ENCODE results near the gene KIF2A.
A peak's percentile ranks its signal among the peaks of the same experiment; 100 is the strongest.

Gene KIF2A

DNA sequence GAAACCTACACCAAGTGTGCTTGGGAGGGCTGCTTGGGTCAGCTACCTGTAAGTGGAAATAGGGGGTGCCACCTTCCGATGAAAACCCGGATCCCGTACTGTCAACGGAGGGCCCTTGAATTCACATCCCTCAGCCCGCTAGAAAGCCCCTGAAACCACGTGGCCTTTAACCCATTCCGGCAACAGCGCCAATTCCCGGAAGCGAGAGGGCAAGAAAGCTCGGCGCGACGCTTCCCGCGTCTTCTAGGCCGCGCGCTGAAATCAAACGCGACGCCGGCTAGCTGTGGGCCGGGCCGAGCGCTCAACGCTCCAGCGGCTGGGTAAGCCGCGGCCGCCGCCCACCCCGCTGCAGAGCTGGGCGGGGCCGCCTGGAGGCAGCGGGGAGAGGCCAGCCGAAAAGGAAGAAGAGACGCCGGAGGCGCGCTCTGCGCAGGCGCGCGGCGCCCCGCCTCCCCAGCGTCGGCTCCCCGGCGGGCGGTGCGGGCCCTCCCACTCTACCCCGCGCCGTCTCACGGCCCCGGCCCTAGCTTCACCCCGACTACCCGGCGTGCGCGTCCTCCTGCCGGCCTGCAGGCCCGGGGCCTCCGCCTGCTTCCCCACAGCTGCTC, at the start of gene KIF2A:
Gene KIF2A, plus strand, starts transcription at position 492 of the 608 bp plus-strand sequence. CDS start 267 bp downstream, outside the sequence.
- peak; percentile 97 for DNase-seq (ENCODE audit: low spot score)

DNA sequence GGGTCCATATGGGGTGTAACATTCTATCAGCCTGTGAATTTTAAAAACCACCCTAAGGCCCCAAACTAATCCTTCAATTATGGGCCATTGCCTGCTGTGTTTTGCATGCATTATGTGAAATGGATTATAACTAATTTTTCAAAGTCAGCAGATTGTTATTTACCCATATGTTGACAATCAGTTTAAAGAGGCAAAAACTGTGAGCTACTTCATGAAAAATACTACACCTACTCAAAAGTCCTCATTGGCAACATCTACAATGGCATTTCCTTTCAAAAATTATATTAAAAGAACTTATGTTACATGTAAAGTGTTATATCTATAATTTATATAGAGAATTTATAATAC, 49.0 kb upstream of the KIF2A start:
- no peak for DNase-seq (ENCODE audit: low spot score)

DNA sequence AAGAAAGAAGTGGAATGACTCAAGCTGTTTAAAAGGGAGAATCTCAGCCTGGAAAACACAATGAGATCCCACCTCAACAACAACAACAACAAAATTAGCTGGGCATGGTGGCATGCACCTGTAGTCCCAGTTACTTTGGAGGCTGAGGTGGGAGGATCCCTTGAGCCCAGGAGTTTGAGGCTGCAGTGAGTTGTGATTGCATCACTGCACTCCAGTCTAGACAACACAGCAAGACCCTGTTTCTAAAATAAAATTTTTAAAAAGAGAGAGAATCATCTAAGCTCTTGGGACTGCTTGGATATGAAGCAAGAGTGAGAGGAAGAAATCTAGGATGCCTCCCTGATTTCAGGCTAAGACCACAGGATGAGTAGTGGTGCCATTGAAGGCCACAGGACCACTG, 47.4 kb upstream of the KIF2A start:
- no peak for DNase-seq (ENCODE audit: low spot score)

DNA sequence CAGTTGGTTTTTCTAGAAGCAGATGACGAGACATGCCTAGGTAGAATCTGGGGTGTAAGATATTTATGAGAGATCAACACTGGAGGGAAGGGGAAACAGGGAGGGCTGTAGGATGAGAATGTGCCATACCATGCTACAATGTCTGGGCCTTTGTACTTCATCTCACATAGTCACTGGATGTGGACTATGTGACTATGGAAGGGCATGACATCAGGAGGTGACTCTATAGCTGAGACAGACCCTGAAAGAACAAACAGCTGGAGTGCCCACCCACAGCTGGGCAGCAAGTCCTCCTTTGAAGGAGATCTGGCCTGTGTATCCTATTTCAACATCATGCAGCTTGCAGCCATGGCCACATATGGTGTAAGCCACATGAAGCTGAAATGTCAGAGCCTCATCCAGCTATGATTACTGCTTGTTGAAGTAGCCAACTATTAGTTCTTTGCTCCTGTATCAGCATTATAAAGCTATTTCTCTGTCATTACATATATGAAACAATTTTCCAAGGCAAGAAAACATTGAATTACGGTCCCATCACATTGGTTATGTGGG, 46.2 kb upstream of the KIF2A start:
- DNase-seq (ENCODE audit: low spot score) = no peak

DNA sequence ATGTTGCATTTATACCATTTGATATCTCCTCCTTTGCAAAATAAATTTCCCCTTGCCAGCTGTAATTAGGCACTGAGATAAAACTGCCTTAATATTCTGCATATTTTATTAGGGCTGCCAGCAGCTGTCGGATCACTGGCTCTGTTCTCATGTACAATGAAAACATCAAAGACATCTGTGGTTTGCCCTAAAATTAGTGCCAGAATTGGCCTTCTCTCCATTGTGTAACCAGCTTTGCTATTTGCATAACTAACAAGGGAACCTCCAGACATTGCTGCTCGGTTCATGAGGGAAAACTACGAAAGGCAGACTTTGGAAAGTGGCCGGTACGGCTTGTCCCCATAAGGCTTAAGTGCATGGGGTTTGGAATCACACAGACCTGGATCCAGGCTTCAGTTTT, 45.5 kb upstream of the KIF2A start:
- no peak for DNase-seq (ENCODE audit: low spot score)

DNA sequence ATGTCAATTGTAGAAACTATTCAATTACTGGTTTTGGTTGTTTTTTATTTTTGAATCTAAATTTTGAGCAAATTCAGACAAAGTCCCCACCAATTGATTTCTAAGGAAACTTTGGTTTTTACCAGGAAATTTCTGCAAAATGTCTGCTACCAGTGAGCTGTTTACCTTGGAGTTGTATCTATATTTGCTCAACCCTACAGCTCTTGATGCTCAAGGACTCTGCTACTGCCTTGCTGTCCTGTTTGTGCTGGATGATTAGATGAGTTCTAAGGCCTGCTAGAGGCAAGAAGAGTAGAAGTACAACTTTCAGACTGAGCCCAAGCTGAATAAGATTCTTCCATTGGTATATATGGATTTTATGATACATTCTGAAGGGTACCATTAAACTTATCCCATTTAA, 42.6 kb upstream of the KIF2A start:
- DNase-seq (ENCODE audit: low spot score) = no peak

DNA sequence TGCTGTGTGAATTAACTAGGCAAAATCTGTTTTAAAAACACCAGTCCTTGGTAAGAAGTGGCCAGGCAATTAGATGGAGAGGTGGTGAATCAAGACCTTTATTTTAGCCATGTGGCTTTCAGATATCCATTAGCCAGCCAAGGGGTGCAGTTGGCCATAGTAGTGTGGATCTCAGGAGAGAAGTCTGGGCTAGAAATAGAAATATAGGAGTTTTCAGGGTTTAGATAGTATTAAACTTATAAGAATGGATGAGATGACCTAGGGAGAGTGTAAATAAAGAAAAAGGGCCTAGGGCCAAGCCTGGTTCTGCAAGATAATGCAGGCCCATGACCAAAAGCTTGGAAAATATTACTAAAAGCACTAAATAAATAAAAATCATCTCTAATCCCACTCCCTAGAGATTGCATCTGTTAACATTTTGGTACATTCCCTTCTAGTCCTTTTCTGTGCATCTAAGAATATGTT, 40.3 kb upstream of the KIF2A start:
- no peak for DNase-seq (ENCODE audit: low spot score)

DNA sequence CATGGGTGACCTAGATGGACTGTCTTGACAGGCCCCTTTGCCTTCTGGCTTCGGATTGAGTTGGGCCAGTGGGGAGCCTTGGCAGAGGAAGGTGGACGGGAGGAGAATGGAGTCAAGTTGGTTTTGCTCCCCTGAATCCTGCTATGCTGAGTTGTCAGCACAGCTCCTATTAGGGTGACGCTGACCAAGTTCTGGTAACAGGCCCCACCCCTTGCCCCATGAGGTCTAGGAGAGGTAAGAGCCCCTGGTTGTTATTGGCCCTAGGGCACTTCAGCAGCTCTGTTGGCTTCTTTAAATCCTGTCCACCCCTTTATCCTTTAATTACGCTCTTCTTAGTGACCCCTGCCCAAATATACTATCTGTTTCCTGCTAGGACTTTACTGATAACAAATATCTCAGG, 39.4 kb upstream of the KIF2A start:
- DNase-seq (ENCODE audit: low spot score) = no peak

DNA sequence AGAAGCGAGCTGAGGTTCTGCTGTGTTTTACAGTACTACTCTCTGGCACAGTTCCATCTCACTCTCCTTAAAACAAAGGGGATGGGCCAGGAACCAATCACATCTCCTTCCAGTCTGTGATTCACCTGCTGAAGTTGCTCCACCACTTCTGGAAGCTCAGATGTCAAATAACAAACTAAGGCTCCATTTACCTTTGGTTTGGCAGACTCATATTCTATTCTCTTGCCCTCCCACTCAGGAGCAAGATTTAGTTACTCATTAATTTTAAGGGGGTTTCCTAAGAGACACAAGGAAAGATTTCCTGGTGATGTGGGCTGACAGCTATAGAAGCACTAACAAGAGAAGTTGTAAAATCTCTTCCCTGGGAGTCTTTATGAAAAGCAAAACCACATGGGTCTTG, 37.8 kb upstream of the KIF2A start:
- DNase-seq (ENCODE audit: low spot score) = peak; percentile 65

DNA sequence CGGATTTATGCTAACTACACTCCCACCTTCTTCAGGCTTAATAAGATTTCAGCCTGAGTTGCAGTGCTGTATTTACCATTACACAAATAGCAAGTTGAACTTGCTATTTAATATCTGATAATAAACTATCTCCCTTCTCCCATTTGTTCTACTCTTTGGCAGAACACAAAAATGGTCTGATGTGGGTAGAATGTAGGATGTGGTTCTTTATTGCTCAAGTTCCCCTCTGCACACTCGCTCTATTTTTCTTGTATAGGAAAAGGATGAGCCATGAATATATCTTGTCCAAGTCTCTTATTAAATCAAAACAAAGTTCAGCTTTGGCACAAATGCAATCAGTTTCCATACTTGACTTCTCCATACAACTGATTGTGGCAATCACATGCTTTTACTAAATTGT, 37.2 kb upstream of the KIF2A start:
- no peak for DNase-seq (ENCODE audit: low spot score)

DNA sequence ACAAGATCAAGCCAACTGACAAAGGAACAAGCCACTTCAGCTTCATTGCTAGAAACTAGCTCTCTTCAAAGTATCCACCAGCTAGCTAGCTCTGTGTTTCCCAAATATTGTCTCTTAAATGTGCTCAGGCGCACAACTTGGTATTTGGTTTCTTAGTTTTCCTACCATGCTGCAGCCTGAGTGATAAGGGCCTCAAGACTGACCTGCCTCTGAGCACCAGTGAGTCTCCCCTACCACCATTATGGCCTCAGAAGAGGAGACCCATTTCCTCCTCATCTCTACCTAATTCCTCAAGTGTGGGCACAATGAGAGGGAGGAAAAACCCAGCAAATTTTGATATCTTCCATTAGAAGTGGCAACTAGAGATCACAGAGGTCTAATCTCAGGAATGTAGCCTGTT, 34.6 kb upstream of the KIF2A start:
- DNase-seq (ENCODE audit: low spot score) = no peak

DNA sequence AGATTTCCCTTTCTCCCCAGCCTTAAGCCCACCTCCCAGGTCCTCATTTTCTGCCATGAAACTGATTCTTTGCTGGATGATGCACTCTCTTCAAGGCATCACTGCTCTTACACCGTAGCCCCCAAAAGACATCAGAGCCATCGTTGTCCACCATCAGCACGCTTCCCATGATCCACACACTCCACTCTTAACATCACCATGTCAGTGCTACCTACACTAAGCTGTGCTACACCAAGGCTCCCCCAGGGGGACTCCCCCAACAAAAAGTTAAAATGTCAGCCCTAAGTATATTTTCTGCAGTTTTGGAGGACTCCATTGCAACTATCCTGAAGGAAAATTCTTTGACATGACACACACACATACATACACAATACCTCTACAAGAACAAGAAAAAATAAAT, 34.1 kb upstream of the KIF2A start:
- no peak for DNase-seq (ENCODE audit: low spot score)

DNA sequence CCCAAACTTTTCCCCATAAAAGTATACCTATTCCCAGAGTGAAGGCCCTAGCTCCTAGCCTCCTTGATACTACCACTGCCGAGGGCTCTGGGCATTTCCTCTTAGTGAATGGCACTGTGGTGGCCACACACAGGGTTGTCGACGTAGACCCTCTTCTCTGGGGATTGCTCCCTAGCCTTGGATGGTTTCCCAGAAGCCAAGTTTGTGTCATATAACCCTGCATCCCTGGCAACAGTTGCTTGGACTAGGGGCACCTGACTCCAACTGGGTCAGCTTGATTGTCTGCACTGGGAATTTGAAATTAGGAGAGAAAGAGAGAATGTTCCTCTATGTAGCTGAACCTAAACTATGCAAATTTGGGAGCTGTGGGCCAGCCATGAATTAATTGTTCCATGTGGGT, 32.3 kb upstream of the KIF2A start:
- no peak for DNase-seq (ENCODE audit: low spot score)

DNA sequence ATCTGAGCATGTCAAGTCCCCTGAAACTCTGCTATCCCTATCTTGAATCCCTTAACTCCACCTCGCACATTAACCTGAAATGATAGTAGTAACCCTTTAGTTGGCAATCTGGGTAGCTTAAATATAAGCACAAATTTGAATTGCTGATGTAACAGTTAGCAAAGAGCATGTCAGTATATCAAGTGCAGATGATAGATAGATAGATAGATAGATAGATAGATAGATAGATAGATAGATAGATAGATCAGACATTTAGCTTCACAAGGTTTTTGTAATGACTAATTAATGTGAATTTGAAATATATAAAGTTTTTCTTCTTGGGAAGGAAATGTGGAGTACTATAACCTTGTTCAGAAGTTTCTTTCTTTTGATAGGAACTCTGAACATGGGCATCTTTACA, 30.4 kb upstream of the KIF2A start:
- DNase-seq (ENCODE audit: low spot score) = no peak

DNA sequence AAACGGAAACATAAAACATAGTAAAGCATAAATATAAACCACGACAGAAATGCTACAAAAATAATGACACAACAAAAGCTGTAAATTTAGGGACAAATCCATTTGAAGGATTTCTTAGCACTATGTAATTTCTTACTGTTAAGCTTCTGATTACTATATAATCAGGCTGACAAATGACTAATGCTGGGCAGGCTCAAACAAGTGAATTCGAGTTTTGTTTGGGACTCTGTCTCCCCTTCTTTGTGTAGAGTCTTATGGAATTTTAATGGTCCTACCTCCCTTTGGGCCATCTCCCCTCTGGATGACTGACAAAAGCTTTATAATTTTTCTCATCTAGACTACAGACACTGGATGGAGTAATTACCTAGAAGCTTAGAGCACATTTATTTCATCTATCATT, 24.6 kb upstream of the KIF2A start:
- no peak for DNase-seq (ENCODE audit: low spot score)

DNA sequence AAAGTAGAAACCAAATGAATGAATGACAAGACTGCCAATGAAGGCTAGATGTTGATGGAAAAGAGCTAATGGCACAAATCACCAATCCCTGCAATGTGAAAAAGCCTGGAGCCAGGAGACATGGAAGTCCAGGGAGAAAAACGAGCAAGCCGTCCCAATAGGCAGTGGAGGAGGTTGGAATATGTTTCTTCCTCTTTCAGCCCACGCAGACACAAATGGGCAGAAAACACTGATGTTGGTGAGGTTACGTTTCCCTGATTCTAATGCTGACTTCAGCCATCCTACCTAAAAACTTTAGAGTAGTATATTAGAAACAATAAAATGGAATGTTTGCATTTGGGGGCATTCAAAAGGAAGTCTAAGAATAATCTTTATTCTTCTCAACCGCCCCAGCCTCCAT, 23.9 kb upstream of the KIF2A start:
- DNase-seq (ENCODE audit: low spot score) = no peak

DNA sequence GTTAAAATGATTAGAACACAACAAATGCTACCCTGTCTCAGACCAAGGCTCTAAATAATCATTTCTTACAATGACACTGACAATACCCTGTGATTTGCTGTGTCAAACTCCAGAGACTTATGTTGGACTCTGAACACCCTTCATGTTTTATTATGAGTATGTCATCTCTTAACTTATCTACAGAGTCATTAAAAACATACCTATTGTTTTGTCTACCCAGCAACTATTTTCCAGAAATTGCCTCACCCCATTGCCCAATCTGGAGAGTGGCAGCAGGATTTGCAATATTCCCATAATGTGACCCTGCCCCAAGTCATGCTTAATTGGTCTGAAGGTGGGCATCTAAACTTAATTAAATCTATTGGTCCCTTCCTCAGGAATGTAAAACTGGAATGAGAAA, 23.0 kb upstream of the KIF2A start:
- DNase-seq (ENCODE audit: low spot score) = no peak

DNA sequence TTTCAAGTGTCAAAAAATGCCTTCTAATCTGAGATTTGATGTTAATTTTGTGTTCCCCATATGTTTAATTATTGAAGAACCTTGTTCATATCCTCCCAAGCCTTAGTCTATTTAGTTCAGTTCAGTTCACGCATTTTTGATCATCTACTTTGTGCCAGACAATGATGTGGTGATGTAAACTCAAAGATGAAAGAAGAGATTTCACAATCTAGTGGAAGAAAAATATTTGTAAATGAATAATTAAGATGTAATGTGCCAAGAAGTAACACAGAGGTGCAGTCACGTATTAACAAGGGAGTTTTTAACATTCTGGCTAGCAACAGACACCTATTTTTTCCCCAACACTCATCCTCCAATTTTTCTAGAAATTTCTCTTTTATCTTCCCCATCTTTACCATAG, 22.1 kb upstream of the KIF2A start:
- no peak for DNase-seq (ENCODE audit: low spot score)

DNA sequence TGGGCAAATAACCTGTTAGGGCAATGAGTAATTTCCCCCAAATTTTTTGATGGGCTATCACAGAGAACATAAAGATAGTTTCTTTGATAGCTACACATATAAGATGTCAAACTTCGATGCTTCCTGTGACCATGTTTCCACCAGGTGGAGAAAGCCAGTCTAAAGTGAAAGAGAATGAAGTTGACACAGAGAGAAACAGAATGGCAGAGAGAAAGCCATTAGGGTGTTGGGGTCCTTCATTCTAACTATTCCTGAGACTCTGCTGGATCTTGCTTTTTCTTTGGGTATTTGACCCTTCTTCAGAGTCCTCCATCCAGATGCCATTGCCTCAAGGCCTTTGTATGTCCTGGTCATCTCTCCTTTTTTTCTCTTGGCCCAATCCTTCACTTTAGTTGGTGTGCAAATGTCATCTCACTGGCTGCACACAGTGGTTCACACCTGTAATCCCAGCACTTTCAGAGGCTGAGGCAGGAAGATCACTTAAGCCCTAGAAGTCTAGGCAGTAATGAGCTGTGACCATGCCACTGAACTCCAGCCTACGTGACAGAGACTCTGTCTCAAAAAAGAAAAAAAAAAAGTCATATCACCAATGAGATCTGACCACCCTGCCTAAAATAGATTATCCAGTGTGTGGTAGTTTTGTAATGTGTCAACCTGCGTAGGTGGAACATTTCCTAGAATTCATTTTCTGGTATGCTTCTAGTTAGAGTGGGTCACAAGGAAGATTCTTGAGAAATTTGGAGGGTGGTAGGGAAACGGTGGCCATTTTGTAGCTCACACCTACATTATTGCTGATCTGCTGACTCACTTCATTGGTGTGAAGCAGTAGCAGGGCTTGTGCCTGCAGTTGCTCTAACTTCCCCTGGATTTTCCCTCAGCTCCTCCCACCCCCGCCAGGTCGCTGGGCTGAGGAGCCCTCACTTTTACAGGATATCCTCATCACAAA, 20.8 kb upstream of the KIF2A start:
- no peak for DNase-seq (ENCODE audit: low spot score)

DNA sequence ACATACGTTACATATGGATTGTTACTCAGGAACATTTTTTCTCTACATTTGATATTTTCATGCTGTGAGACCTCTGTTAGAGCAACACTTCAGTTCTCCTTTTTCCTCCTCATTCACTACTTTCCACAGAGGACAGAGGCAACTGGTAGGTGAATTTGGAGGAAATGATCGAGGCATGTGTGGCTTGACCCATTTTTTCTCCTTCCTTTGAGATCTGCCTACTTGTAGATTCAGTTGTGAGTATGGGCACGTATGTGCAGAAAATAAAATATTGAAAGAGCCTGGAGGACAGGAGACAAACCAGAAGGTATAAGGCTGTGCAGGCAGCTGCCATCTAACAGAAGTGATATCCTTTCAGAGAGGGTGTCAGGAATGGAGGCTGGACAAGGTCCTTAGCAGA, 19.2 kb upstream of the KIF2A start:
- no peak for DNase-seq (ENCODE audit: low spot score)

DNA sequence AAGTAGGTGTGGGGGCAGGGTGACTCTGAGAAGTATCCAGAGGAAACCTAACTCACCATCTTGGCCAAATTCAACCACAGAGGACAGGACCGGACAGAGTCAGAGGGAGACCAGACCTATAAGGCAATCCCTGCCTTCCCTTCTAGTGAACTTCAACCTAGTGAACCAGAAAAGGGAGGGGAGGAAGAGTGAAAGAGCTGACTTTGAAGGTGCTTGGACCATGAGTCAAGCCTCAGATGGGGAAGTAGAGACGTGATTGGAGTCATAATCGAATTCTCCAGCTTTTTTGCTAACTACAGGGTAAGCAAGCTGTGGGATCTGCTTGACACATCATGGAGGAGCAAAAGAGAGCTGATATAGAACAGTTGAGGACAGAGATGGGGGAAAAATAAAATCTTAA, 18.8 kb upstream of the KIF2A start:
- DNase-seq (ENCODE audit: low spot score) = no peak

DNA sequence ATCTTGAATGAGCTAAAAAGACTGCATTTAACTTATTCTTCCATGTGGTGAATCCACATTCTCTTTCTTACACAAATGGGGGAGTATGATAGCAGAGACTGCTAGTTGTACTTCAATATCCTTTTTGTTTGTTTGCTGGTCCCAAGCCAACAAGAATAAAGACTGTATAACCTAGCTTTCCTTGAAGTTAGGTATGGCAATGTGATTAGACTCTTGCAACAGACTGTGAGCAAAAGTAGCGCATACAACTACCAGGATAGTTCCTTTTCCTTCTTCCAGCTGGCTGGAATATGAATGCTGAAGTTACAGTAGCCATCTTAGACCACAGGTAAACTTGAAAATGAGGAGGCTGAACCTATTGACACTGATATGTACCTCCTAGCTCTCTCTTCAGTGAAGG, 17.9 kb upstream of the KIF2A start:
- no peak for DNase-seq (ENCODE audit: low spot score)

DNA sequence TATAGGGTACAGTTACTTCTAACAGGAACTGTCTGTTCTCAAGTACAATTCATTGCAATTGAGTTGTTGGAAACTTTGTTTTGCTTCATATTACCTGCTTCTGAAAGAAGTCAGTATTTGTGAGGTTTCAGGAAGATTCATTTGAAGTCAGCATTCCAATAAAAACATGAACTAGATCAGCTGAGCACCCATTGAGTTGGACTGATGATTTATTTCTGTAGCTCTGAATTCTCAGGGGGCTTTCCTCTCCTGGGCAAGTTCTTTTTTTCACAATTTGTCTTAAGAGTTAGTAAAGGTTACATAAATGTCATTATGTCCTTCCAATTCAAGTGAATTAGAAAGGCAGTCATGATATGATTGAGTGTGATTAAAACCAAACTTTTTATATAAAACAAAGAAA, 16.2 kb upstream of the KIF2A start:
- no peak for DNase-seq (ENCODE audit: low spot score)

Data from iPS-NIHi11 (cell line).